GM19099 (cell line): Measurements from ENCODE around the gene HS6ST1.

Experiments used
- POLR2A ChIP-seq: IDR thresholded peaks from 3 replicates; pipeline ENCODE4 v1.6.1; 2011; ENCODE audit warnings: low read depth; ENCODE audit not compliant: insufficient read length; ENCODE audit errors: extremely low read depth

The HS6ST1 gene, protein sequence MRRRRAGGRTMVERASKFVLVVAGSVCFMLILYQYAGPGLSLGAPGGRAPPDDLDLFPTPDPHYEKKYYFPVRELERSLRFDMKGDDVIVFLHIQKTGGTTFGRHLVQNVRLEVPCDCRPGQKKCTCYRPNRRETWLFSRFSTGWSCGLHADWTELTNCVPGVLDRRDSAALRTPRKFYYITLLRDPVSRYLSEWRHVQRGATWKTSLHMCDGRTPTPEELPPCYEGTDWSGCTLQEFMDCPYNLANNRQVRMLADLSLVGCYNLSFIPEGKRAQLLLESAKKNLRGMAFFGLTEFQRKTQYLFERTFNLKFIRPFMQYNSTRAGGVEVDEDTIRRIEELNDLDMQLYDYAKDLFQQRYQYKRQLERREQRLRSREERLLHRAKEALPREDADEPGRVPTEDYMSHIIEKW

GRCh38 chr2:128318776-128319464, at the start of gene HS6ST1:
Gene HS6ST1 (minus strand): TSS chr2:128318868. CDS start chr2:128318563, 305 bp downstream.
- peak; percentile 69 for TF ChIP-seq POLR2A

GRCh38 chr2:128367601-128368359, 49.1 kb upstream of the HS6ST1 start:
- TF ChIP-seq POLR2A, result no peak

DNA sequence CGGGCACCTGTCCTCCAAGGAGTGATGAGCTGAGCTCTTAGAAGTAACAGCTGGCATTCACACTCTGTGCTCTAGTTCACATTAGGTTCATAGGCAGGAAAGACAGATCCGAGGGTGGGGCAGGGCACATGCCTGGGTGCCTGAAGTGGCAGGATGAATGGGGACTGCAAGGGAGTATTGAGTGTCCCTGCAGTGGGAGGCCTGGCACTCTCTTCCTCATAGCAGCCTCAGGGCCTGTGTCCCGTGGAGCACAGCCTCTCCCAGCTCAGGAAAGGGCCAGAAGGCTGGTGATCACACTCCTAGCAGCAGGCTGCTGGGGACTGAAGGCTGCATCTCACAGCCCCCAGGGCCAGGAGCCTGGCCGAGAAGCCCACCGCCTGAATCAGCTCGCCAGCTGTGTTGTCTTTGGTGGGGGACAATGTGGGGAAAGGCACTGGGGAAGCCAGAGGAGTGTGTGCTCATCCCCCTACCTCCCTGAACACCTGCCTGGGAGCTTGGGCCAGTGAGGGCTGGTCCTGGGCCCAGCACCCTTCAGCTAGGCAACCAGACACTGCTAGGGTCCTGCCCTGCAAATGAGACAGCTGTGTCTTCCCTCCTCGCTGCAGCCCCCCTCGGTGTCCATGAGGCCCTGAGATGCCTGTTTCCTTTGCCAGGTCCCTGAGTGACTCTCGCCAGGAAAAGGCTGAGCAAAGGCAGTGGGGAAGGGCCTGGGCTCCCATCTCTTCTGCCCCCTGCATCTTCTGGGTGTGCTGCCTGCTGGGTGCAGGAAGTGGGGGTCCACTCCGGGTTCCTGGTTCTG, 48.2 kb upstream of the HS6ST1 start:
- TF ChIP-seq POLR2A, result no peak

GRCh38 chr2:128365217-128365905, 46.7 kb upstream of the HS6ST1 start:
- TF ChIP-seq POLR2A, result no peak

DNA sequence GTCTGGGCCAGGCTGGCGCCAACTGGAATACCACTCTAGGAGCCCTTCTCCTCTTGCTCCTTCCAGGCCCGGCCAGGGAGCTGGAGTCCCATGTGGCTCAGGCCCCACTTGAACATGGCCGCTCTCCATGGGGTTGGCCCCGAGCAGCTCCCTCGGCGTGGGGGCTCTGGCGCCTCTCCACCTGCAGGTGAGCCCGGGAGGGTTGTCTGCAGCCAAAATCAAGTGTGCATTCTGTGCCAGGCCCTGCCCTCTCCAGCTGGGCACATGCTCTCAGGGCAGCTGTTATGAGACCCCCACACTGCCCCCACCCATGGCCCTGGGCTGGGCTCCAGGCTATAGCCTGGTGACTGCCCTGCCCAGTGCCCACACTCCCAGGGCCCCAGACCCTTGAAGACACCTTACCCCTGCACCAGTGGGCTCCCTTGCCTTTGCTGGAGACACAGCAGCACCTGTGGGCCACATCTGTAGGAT, 45.8 kb upstream of the HS6ST1 start:
- no peak for TF ChIP-seq POLR2A

- no peak for TF ChIP-seq POLR2A
Measured at GRCh38 chr2:128363934-128364361, 45.3 kb upstream of the HS6ST1 start.

- TF ChIP-seq POLR2A, result no peak
Measured at GRCh38 chr2:128362889-128363228, 44.2 kb upstream of the HS6ST1 start.

GRCh38 chr2:128362176-128362888, 43.7 kb upstream of the HS6ST1 start:
- no peak for TF ChIP-seq POLR2A

- TF ChIP-seq POLR2A, result no peak
Measured at GRCh38 chr2:128361376-128362131, 42.9 kb upstream of the HS6ST1 start.

- TF ChIP-seq POLR2A, result no peak
Measured at GRCh38 chr2:128360711-128361110, 42.0 kb upstream of the HS6ST1 start.

DNA sequence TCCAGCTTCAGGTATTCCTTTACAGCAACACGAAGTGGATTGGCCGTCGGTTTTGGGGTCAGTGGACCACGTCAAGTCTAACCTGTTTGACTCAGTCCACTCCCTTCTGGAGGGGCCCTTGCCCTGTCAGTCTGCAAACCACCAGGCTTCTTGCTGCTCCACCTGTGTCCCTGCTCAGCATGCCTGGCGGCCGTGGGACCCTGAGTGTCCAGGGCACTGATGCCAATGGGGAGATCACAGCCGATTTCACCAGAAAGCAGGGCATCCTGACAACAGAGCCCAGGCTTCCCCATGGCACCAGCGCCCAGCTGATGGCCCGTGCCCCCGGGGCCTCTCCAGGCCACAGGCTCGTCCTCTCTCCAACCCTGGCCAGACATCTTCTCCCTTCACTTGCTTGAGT, 41.2 kb upstream of the HS6ST1 start:
- TF ChIP-seq POLR2A, result no peak

GRCh38 chr2:128358941-128359731, 40.5 kb upstream of the HS6ST1 start:
- no peak for TF ChIP-seq POLR2A
